Stimulated activated CD8-positive, alpha-beta memory T cell treated with anti-CD3 and anti-CD28 coated beads, Interleukin-4, amount 100 ng/mL, for 24 hours (primary cell): ENCODE data around the gene RHOD.

Source experiments
- DNase-seq: peaks from one replicate; pipeline ENCODE4 v3.0.0-alpha.2; 2020; ENCODE audit warnings: low read depth

The RHOD gene

DNA sequence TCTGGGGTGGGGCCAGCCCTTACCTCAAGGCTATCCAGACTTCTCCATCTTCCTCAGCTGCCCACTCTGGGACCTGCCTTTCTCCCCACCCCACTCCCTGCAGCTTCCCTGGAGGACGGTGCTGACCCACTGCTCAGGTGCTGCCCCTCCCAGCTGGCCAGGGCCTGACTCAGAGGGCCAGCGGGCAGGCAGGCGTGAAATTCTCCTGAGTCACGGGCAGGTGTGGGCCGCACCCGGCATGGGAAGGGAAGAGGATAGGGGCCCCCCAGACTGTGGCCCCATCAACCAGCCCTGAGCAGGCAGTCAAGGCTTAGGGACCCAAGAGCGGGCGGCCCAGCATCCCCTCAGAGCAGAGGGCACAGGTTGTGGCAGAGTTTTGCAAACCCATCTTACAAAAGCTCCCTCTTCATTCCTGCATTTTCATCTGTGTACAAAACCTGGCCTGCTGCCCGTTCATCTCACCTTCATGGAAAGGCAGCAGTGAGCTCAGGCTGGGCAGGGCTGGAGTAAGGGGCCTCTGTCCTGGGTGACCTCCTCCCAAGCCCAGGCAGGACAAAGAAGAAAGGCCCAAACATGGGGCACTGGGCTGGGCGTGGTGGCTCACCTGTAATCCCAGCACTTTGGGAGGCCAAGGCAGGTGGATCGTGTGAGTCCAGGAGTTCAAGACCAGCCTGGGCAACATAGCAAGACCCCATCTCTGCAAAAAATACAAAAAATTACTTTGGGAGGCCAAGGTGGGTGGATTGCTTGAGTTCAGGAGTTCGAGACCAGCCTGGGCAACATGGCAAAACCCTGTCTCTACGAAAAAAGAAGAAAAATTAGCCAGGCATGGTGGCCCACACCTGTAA, 6.1 kb downstream of the RHOD start:
- DNase-seq, result no peak

DNA sequence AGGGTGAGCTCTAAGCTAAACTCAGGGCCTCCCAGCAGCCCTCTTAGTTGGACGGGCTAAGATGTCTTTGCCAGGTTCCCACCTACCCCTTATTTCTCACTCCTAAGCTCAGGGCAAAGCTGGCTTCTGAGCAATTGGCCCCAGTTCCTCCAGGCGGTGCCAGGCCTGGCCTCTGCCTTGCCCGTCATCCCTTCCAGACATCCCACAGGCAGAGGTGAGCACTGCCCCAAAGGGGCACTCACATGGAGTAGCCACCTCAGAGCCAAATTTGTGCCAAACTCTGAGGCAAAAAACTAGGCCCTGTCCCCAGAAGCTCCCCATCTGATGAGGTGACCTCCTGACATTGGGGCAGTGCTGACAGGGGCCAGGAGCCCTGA, 9.7 kb downstream of the RHOD start:
- DNase-seq, result no peak

DNA sequence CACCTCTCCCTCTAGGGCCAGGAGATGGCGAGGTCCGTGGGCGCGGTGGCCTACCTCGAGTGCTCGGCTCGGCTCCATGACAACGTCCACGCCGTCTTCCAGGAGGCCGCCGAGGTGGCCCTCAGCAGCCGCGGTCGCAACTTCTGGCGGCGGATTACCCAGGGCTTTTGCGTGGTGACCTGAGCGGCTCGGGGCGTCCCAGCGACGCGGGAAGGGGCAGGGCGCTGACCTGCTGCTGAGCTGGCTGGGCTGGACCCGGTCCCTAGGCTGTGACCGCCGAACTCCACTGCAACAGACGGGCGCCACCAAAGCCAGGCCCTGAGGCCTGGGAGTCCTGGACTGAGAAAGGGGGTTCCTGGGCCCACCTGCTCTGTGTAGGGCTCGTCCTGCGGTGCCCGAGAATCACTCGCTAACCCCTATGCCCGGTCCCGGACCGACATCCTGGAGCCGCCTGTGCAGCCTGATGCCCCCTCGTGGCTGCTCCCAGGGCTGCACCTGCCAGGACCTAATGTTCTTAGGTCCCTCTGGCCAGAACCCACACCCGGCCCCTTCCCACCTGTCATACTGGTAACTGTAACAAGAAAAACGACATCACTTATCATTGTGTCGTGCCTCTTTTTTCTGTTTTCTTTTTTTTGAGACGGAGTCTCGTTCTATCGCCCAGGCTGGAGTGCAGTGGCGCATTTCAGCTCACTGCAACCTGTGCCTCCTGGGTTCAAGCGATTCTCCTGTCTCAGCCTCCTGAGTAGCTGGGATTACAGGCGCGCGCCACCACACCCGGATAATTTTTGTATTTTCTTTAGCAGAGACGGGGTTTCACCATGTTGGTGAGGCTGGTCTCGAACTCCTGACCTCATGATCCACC, 15.0 kb downstream of the RHOD start:
- peak; percentile 62 for DNase-seq

DNA sequence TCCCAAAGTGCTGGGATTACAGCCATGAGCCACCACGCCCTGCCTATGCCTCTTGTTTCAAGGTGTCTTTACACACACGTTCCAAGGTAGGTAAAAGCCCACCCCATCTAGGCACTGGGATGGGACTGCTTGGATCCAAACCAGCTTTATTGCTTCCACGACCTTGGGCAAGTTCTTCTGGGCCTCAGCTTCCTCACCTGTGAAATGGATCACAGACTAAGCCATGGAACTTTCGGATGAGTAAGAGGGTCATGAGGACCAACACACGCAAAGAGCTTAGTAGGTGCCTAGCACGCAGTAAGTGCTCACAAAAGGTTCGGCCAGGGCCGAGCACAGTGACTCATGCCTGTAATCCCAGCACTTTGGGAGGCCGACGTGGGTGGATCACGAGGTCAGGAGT, 15.6 kb downstream of the RHOD start:
- no peak for DNase-seq

DNA sequence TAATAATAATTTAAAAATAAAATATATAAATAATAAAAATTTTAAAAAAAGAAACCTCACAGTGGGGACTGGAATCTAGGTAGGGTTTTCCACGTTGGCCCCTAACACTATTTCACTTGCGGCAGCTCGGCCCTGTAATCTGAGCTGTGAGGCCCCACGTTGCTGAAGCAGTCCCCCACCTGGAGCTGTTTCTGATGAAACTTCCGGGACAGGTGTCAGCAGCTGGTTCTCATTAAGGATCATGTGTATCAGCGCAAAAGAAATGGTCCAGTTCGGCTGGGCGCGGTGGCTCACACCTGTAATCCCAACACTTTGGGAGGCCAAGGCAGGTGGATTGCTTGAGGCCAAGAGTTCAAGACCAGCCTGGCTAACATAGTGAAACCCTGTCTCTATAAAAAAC, 17.3 kb downstream of the RHOD start:
- no peak for DNase-seq

DNA sequence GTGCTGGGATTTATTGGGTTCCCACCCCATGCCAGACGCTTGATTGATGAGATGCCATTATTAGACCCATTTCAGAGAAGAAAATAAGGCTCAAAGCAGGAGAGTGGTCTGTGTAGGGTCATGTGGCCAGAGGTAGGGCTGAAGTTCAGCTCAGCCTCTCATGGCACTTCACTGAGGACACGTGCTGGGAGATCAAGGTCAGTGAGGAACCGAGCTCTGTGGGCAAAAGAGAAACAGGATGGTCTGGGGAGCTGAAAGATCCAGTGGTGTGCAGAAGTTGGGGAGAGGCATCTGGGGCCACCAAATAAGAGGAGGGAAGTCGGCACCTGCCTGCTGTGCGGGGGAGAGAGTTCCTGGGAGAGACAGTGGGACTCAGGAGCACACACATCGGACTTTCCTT, 19.6 kb downstream of the RHOD start:
- no peak for DNase-seq

DNA sequence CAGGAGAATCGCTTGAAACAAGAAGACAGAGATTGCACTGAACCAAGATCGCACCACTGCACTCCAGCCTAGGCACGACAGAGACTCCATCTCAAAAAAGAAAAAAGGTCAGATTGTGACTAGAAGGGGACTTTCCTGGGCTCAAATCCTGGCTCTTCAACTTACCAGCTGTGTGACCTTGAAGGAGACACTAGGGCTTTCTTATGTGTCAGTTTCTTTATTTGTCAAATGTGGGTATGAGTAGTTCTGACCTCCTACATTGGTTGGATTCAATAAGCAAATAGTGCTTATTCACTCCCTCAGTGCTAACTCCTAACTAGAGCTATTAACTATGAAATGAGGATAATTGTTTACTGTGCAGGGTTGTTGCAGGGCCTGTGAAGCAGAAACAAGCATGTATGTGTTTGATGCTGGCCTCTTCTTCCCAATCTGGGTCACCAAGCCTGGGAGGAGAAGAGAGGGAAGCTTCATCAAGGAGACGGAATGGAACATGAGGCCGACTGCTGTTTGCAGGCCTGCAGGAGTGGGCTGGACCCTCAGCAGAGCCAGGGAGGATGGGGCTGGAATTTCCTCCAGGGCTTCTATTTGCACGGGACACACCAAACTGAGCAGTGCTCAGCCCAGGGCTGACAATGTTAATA, 22.5 kb downstream of the RHOD start:
- DNase-seq, result no peak

DNA sequence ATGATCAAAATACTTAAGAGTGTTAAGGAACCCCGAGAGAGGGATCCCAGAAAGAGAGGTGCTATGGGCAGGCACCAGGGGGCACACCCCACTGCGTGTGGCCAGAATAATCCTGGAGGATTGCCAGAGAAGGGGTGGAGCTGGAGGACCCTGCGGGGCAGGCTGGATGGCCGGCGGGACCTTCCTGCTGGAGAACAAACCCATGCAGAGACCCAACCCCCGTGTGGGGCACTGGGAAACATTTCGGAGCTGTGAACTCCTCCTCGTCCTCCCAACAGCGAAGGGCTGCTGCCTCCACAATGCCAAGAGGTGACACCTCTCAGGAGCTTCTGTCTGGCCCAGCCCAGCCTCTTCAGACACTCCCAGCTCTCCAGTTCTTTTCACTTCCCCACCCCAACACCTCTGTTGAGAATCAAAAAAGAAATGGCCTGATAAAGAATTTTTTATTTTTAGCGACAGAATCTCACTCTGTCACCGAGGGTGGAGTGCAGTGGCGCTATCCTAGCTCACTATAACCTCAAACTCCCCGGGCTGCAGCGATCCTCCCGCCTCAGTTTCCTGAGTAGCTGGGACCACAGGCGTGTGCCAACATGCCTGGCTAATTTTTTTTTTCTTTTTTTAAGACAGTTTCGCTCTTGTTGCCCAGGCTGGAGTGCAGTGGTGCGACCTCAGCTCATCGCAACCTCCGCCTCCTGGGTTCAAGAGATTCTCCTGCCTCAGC, 25.6 kb downstream of the RHOD start:
- DNase-seq, result no peak

DNA sequence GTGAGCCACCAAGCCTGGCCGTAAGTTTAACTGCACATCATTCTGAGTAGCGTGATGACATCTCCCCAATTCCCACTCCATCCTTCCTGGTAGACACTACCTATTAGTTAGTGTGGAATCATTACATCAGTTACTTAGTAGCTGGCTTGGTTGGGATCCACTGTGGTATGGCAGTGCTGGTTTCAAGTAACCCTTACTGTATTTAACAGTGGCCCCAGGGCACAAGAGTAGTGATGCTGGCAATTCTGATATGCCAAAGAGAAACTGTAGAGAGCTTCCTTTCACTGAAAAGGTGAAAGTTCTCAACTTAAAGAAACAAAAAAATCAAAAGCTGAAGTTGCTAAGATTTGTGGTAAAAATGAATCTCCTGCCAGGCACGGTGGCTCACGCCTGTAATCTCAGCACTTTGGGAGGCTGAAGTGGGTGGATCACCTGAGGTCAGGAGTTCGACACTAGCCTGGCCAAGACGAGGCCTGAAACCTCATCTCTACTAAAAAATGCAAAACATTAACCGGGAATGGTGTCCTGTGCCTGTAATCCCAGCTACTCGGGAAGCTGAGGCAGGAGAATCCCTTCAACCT, 27.2 kb downstream of the RHOD start:
- no peak for DNase-seq

DNA sequence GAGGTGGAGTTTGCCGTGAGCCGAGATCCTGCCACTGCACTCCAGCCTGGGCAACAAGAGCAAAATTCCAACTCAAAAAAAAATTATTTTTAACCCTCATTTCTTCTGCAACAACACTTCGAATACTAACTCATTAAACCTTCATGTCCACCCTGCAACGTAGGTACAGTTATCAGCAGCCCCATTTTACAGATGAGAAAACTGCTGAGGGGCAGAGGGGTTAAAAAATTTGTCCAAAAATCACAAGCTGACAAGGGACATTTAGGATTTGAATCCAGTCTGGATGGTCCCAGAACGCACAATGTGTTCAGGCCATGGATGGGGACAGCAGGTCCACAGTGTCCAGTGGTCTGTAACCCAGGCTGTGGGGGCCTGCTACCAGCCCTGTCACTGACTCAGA, 29.0 kb downstream of the RHOD start:
- no peak for DNase-seq

DNA sequence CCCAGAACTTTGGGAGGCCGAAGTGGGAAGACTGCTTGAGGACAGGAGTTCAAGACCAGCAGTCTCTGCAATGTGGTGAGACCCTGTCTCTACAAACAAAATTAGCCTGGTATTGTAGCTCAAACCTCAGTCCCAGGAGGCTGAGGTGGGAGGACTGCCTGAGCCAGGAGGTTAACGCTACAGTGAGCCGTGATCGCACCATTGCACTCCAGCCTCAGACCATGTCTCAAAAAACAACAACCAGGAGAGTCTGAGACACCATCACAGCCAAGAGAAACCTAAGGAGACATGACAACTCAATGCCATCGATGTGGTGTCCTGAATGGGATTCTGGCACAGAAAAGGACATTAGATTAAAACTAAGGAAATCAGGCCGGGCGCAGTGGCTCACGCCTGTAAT, 34.1 kb downstream of the RHOD start:
- DNase-seq, result no peak

DNA sequence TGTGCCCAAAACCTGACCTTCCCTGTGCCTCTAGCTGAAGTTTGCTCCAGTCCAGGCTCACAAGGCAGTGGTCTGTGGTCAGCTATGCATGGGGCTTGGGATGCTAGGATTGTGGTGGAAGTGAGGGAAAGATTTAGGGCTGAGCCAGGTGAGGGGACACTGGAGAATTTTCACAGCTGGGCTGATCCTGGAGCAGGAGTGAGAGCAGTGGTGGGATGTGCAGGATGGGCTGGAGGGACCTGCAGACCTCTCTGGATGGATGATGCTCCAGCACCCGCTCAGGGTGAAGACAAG, 38.5 kb downstream of the RHOD start:
- no peak for DNase-seq

DNA sequence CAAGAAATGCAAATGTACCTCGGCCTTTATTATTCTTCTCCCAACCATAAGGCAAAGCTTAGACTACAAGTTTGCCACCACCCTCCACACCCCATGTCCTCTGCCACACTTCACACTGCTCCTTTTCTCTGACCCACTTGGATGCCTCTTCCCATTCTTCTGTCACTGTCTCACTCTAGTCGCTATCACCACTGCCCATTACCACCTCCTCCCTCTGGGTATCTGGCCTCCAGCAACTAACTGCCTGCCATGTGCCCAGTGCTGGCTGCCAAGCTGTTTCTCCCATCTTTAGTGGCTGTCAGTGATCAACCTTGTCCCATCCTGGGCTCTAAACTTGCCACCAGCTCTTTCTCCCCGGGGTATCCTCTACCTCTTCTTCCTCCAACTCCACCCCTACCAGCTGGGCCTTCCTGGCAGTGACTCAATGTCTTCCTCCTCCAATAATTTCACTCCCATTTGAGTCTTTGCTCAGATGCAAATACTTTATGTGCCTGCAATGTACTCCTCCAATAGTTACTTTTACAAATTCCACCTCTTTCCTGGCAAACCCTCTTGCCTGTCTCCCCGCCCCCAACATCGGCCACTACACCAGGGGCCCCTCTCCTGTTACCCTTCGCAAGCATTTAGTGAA, 42.3 kb downstream of the RHOD start:
- no peak for DNase-seq

DNA sequence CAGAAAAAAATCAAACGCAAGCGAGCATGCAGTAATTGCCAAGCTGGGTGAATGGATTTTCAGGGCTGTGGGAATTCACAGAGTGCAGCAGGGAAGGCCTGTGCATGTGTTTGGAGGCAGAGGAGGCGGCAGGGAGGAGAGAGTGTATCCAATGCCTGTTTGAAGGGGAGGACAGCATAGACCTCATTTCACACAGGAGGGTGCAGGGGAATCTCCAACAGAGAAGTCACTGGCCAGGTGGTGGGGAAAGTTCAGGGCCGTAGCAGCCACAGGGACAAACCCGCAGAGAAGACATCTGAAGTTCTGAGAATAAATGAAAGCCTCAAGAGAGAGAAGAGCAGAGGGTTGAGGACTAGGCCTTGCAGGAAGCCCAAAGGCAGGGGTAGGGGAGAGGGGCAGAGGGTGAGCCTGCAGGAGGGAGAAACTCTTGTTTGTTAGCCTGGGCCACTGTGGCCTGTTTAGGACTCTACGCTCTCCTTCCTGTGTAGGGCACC, 43.2 kb downstream of the RHOD start:
- DNase-seq, result no peak

DNA sequence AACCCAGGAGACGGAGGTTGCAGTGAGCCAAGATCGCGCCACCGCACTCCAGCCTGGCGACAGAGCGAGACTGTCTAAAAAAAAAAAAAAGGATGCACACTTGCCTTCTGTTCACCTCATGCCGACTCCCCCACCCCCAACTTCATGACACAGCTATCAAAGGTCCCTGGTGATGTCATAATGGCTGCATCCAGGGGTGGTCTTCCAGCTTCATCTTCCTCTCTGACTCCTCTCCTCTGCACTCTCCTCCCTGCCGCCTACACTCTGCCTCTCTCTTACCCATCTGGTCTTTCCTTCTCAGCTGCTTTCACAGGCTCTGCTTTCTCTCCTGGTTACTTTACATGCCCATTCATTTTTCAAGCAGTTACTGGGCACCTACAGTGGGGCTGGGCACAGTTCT, 46.0 kb downstream of the RHOD start:
- no peak for DNase-seq

DNA sequence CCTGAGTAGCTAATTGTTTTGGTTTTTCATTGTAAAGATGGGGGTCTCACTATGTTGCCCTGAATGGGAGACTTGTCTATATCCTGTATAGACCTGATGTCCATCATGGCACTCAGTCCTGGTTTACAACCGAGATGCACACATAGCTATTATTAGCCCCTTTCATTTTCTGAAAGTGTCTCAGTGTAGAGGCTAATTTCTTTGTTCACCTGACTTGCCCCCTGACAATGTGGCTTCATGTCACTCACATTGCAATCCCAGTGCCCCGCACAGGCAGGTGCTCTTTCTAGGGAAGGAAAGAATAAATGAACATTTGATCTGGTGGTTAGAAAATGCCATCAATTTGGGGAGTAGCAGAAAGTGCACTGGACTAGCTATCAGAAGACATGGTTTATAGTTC, 49.3 kb downstream of the RHOD start:
- DNase-seq, result no peak

DNA sequence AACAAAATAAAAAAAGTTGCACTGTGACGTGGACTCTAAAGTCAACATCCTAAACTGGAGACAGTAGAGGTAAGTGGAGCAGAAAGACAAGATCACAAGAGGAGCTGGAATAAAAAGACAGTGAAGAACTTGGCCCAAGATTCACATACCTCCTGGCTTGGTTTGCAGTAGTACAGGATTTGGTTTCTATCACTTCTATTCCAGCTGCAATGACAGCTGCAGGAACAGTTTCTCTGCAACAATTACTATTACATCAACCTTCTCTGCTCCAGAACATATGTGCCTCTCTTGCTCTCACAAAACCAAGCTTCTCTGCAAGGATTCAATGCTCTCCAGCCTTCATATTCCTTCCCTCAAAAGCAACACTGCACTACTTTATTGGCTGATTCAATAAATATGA, 54.6 kb downstream of the RHOD start:
- DNase-seq, result no peak

DNA sequence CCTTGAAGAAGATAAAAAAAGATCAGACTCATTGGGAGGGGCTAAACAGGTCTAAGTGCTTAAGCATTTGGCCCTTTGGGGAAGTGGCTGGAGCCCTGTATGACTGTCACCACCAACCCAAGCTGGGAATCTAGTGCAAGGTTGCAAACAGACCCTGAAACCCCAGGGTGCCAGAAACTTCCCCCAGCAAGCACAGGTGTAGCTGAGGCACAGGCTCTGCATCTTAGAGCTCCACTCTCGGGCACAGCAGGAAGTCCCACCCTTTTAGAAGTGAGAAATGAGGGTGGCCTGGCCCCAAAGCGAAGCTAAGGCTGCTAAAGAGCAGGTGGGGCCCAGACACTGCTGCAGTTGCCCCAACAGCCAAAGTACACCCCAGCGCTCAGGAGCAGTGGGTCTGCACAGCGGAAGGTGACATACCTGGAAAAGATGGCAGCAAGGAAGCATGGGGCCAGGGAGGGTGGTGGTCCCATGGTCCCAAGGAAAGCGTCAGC, 56.6 kb downstream of the RHOD start:
- no peak for DNase-seq

DNA sequence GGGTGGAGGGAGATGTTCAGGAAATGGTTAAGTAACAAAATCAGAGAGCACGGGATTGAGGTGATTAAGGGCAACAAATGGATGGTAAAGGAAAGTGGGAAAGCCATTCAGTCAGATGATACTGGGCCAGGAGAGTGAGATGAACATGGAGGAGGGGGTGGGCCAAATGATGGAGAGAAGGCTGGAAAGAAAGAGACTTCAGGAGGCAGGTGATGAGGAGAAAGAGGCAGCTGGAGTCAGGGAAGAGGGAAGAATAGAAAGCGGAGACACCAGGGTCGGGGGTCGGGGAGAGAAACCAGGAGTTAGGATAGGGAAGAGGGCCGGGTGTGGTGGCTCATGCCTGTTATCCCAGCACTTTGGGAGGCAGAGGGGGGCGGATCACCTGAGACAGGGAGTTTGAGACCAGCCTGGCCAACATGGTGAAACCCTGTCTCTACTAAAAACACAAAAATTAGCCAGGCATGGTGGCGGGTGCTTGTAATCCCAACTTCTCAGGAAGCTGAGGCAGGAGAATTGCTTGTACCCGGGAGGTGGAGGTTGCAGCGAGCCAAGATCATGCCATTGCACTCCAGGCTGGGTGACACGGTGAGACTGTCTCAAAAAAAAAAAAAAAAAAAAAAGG, 57.7 kb downstream of the RHOD start:
- DNase-seq, result no peak

DNA sequence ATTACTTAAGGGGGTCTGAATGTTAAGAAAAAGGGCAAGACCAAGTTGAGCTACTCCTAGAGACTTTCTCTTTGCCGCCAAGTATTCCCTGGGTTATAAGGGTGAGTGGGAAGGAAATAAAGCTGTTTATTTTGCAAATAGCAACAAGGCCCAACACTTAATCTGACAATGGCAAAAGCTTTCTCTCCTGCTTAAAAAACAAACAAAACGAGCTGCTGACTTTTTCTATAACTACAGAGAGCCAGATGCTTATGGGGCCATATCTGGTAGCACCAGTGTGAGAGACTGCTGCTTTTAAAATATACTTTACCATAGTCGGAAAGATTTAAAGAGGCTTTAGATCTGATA, 60.1 kb downstream of the RHOD start:
- DNase-seq, result no peak

DNA sequence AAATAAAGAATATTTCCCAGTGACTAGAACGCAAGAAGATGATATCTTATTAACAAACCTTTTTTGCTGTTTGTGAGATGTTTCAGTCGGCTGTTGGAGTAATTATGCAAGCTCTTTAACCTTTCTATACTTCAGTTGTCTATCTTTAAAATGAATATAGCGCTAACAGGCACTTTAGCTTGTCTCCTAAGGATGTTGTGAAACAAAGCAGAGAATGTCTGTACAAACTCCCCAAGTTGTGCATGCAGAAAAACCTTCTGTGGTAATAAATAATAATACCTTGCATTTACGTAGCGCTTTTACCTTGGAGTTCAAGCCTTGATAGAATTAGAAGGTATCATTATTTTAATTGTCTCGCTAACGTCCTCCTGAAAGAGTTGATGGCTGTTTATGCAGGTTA, 60.5 kb downstream of the RHOD start:
- DNase-seq, result no peak
